Activated B cell treated with CpG ODN at 0.5 μM for 24 hours (primary cell): Measurements from ENCODE around the gene RAB6B. TPM values are rescaled to one million over a fixed set of nuclear protein-coding genes. Genes with fewer than 3 reads are reported as not detected.

Experiments used
- ATAC-seq: fragments of 200-7000 bp; cut with Tn5 transposase; one replicate; pipeline ENCODE4 v1.10.0; 2021; ENCODE audit warnings: low read depth, mild to moderate bottlenecking, moderate library complexity
- CTCF ChIA-PET: fragments of 350-600 bp; sonication (Branson Sonifier 250); formaldehyde crosslinking; loops from one replicate; lab custom pipeline; 2021; ENCODE audit warnings: antibody characterized with exemption; lab: Charles Lee
- POLR2A ChIA-PET: fragments of 350-600 bp; sonication (Branson Sonifier 250); formaldehyde crosslinking; loops from one replicate; lab custom pipeline; 2021; ENCODE audit warnings: antibody characterized with exemption; lab: Charles Lee
- DNase-seq: peaks from one replicate; pipeline ENCODE4 v3.0.0; 2022
- H3K27ac Mint-ChIP-seq: one replicate; pipeline ENCODE4 v1.8.0; 2020; ENCODE audit warnings: mixed read lengths
- H3K27me3 Mint-ChIP-seq: one replicate; pipeline ENCODE4 v1.8.0; 2021; ENCODE audit warnings: mixed read lengths
- H3K36me3 Mint-ChIP-seq: one replicate; pipeline ENCODE4 v1.8.0; 2021; ENCODE audit warnings: low read depth, mixed read lengths
- H3K4me1 Mint-ChIP-seq: one replicate; pipeline ENCODE4 v1.8.0; 2021; ENCODE audit warnings: mixed read lengths
- H3K4me3 Mint-ChIP-seq: one replicate; pipeline ENCODE4 v1.8.0; 2020; ENCODE audit warnings: mild to moderate bottlenecking, mixed read lengths
- H3K9me3 Mint-ChIP-seq: one replicate; pipeline ENCODE4 v1.8.0; 2020; ENCODE audit warnings: mixed read lengths
- intact Hi-C: fragments of 100-400 bp; cut with micrococcal nuclease; formaldehyde crosslinking; loops from one replicate; pipeline ENCODE4 v1.15.1; 2024
- total RNA-seq: library from RNA; stranded (reverse); gene quantifications from 2 replicates; pipeline ENCODE4 v1.2.3, GENCODE V29; 2022
- TF ChIP-seq, protein P1 (sequence below): fragments of 200-600 bp; IDR thresholded peaks from one replicate; pipeline ENCODE4 v1.8.0; 2022; ENCODE audit warnings: antibody characterized with exemption, mild to moderate bottlenecking

RAB6B gene
- total RNA-seq, 1 donor from 2014 or later, result not detected

DNA sequence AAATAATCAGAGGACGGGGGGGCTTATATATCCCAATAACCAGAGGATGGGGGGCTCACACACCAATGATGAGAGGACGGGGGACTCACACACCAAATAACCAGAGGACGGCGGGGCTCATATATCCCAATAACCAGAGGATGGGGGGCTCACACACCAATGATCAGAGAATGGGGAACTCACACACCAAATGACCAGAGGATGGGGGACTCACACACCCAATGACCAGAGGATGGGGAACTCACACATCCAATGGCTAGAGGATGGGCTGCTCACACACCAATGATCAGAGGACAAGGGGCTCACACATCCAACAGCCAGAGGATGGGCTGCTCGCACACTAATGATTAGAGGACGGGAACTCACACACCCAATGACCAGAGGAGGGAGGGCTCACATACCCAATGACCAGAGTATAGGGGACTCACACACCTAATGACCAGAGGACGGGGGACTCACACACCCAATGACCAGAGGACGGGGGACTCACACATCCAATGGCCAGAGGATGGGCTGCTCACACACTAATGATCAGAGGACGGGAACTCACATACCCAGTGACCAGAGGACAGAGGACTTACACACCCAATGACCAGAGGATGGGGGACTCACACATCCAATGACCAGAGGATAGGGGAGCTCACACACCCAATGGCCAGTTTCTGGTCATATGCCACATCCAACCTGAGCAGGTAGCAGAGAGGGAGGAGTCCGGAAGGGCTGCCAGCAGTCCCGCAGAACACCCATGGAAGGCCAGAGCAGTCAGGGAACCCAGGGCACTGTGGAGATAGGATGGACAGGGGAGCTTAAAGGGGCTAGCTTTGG is 10.6 kb downstream of the RAB6B start:
- POLR2A ChIA-PET, result no interaction called here
- ATAC-seq (no peak), DNase-seq (no peak)
- H3K27ac Mint-ChIP-seq, result no peak overlapping the region
- H3K4me3 Mint-ChIP-seq, result no peak overlapping the region
- TF ChIP-seq, protein P1, sequence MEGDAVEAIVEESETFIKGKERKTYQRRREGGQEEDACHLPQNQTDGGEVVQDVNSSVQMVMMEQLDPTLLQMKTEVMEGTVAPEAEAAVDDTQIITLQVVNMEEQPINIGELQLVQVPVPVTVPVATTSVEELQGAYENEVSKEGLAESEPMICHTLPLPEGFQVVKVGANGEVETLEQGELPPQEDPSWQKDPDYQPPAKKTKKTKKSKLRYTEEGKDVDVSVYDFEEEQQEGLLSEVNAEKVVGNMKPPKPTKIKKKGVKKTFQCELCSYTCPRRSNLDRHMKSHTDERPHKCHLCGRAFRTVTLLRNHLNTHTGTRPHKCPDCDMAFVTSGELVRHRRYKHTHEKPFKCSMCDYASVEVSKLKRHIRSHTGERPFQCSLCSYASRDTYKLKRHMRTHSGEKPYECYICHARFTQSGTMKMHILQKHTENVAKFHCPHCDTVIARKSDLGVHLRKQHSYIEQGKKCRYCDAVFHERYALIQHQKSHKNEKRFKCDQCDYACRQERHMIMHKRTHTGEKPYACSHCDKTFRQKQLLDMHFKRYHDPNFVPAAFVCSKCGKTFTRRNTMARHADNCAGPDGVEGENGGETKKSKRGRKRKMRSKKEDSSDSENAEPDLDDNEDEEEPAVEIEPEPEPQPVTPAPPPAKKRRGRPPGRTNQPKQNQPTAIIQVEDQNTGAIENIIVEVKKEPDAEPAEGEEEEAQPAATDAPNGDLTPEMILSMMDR, result no peak
- intact Hi-C loops, result no loop called here
- H3K9me3 Mint-ChIP-seq, result no peaks in the 10 kb centered on the region
- H3K4me1 Mint-ChIP-seq, result no peaks in the 10 kb centered on the region
- CTCF ChIA-PET, result no interaction called here
- no peaks in the 10 kb centered on the region for H3K36me3 Mint-ChIP-seq
- H3K27me3 Mint-ChIP-seq, result peaks cover 17% of the 10 kb centered on the region

DNA sequence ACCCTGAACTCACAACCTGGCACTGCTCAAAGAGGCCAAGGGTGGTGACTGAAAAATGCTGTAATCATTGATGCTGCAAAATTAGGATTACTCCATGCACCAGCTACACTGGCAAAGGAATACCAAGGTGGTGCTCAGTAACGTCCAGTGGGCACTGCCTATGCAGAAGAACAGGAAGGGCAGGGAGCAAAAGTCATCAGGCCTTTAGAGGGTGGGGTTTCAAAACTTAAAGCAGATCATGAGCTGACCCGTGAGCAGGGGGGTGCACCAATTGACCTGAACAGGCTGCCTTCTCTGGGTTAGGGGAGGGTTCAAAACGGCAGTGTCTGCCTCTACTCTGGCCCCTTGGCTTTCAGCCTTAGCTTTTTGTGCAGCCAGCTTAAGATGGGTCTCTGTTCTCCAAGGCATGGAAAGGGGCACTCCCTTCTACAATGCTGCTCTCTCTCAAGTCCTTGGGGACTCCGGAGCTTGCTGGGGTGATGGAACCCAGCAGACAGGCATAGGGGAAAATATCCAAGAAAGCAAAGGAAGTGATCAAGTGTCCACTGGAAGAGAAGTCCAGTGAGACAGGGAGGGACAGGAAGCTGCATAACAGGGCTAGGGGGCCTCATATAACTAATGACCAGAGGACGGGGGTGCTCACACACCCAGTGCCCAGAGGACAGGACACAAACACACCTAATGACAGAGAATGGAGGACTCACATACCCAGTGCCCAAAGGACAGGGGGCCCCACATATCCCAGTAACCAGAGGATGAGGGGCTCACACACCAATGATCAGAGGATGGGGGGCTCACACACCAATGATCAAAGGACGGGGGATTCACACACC is 11.4 kb downstream of the RAB6B start:
- H3K27ac Mint-ChIP-seq, result no peak overlapping the region

DNA sequence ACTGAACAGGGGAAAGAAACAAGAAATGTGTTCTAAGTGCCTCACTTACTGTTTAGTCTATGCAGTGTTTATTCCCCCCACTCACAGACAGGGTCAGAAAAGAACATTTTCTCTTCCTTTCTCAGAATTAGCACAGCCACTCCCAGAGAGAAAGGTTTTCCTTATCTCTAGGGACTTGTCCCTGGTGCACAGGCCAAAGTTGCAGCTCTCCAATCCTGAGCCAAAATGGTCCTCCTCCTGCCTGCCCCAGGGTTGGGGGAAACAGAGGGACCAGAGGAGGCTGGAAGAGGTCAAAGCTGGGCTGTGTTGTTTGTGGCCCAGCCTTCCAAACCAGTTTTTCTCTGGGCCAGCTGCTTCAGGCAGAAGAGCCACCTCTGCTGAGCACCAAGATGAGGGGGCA is 12.0 kb downstream of the RAB6B start:
- Mint-ChIP-seq H3K4me1 (no peaks in the 10 kb centered on the region), H3K4me3 (no peak overlapping the region), H3K36me3 (no peaks in the 10 kb centered on the region), H3K27me3 (peaks cover 14% of the 10 kb centered on the region), H3K9me3 (peaks cover 2% of the 10 kb centered on the region), H3K27ac (no peak overlapping the region)
- intact Hi-C loops, result no loop called here
- TF ChIP-seq, protein P1, result no peak
- ATAC-seq, result no peak
- POLR2A ChIA-PET, result no interaction called here
- DNase-seq, result no peak
- CTCF ChIA-PET, result no interaction called here

More for the DNA sequence above, 11.4 kb downstream of the RAB6B start:
- intact Hi-C loops, result no loop called here
- H3K4me3 Mint-ChIP-seq, result no peak overlapping the region
- no peak for ATAC-seq
- peaks cover 17% of the 10 kb centered on the region for H3K27me3 Mint-ChIP-seq
- TF ChIP-seq, protein P1, result no peak
- no peak for DNase-seq
- no peaks in the 10 kb centered on the region for H3K9me3 Mint-ChIP-seq
- no peaks in the 10 kb centered on the region for H3K36me3 Mint-ChIP-seq
- POLR2A ChIA-PET, result no interaction called here
- H3K4me1 Mint-ChIP-seq, result no peaks in the 10 kb centered on the region
- CTCF ChIA-PET, result no interaction called here

DNA sequence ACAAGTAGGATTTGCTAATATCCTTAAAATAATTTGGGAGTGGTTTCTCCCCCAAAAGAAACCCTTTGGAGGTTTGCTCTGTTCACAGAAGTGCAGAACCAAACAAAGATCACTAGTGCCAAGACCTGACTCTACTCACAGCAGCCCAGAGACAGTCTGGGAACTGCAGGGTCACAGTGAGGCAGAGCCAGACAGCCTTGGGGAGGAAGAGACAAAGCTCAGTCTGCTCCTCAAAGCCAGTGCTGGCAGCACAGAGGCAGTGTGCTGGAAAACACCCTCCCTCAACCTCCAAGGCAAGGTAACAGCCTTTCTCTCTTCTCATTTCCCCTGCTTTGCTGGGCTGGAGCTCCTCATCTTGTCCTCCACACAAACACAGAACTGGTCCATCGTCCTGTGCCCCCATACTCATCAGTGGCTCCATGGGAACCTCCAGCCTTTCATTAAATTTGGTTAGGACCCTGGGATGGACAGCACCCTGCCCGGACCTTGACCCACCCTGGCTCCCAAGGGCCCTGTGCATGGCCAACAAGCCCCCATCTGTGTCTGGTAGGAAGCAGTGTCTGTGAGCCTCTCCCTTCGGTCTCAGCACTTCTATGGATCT is 12.6 kb downstream of the RAB6B start:
- TF ChIP-seq, protein P1, result no peak
- intact Hi-C loops, result no loop called here
- Mint-ChIP-seq H3K4me1 (no peaks in the 10 kb centered on the region), H3K27me3 (peaks cover 14% of the 10 kb centered on the region), H3K9me3 (peaks cover 5% of the 10 kb centered on the region), H3K27ac (no peak overlapping the region), H3K36me3 (no peaks in the 10 kb centered on the region), H3K4me3 (no peak overlapping the region)
- ChIA-PET POLR2A (no interaction called here), CTCF (no interaction called here)
- DNase-seq, result no peak
- ATAC-seq, result no peak
